Hepatocyte (in vitro differentiated cells): ENCODE measurements around the gene CARS1. TPM values are rescaled to one million over a fixed set of nuclear protein-coding genes. Genes with fewer than 3 reads are reported as not detected.

Experiments
- DNase-seq: peaks from one replicate; pipeline ENCODE4 v3.0.0-alpha.2; 2016; ENCODE audit warnings: low spot score
- H2AFZ ChIP-seq: fragments of 200-600 bp; sonication (generic); 2 replicates; pipeline ENCODE4 v1.6.0; 2016; ENCODE audit warnings: antibody characterized with exemption, mild to moderate bottlenecking
- H3K27ac ChIP-seq: fragments of 200-600 bp; sonication (generic); 2 replicates; pipeline ENCODE4 v1.5.1; 2016; ENCODE audit warnings: mild to moderate bottlenecking
- H3K27me3 ChIP-seq: fragments of 200-600 bp; sonication (generic); 2 replicates; pipeline ENCODE4 v1.6.1; 2016
- H3K36me3 ChIP-seq: fragments of 200-600 bp; sonication (generic); replicated peaks from 2 replicates; pipeline ENCODE4 v1.5.1; 2016; ENCODE audit warnings: low read depth; ENCODE audit not compliant: insufficient read depth
- H3K4me1 ChIP-seq: fragments of 200-600 bp; sonication (generic); 2 replicates; pipeline ENCODE4 v1.5.1; 2016; ENCODE audit warnings: mild to moderate bottlenecking, moderate library complexity; ENCODE audit not compliant: insufficient read depth
- H3K4me2 ChIP-seq: fragments of 200-600 bp; sonication (generic); 2 replicates; pipeline ENCODE4 v1.6.0; 2016
- H3K4me3 ChIP-seq: fragments of 200-600 bp; sonication (generic); 2 replicates; pipeline ENCODE4 v1.5.1; 2016; ENCODE audit warnings: mild to moderate bottlenecking
- H3K79me2 ChIP-seq: fragments of 200-600 bp; sonication (generic); 2 replicates; pipeline ENCODE4 v1.6.0; 2017; ENCODE audit warnings: mild to moderate bottlenecking
- H3K9me2 ChIP-seq: fragments of 200-600 bp; sonication (generic); replicated peaks from 2 replicates; pipeline ENCODE4 v1.6.0; 2017; ENCODE audit warnings: mild to moderate bottlenecking; ENCODE audit not compliant: insufficient read depth
- H3K9me3 ChIP-seq: fragments of 200-600 bp; sonication (generic); 2 replicates; pipeline ENCODE4 v1.5.1; 2016; ENCODE audit warnings: low read depth, mild to moderate bottlenecking
- H4K20me1 ChIP-seq: fragments of 200-600 bp; sonication (generic); 2 replicates; pipeline ENCODE4 v1.6.0; 2016; ENCODE audit warnings: mild to moderate bottlenecking; ENCODE audit not compliant: insufficient read depth, poor library complexity, severe bottlenecking
- CTCF ChIP-seq: fragments of 200-600 bp; sonication (generic); IDR thresholded peaks from 2 replicates; pipeline ENCODE4 v1.5.1; 2016; ENCODE audit warnings: antibody characterized with exemption, mild to moderate bottlenecking; ENCODE audit not compliant: poor library complexity
- EZH2 ChIP-seq: fragments of 200-600 bp; sonication (generic); IDR thresholded peaks from 2 replicates; pipeline ENCODE4 v1.6.1; 2016; ENCODE audit warnings: antibody characterized with exemption, mild to moderate bottlenecking, borderline replicate concordance
- EZH2phosphoT487 ChIP-seq: fragments of 200-600 bp; sonication (generic); IDR thresholded peaks from one replicate; pipeline ENCODE4 v1.6.1; 2018; ENCODE audit warnings: antibody characterized with exemption, mild to moderate bottlenecking, low read depth, moderate library complexity; ENCODE audit not compliant: unreplicated experiment, severe bottlenecking
- WGBS: methylation state at CpG from one replicate; pipeline ENCODE4 v1.1.6; 2016; ENCODE audit warnings: low lambda C conversion rate; ENCODE audit errors: missing lambda C conversion rate; 5-methylcytosine and 5-hydroxymethylcytosine counted together
- polyA plus RNA-seq: library from polyadenylated mRNA; unstranded; fragments of >200 nt; fragmentation: Nextera tagmentation; extraction: Ambion mirVana; gene quantifications from 2 replicates; pipeline ENCODE4 v1.2.1, GENCODE V29; 2016
- total RNA-seq: library from RNA; depleted of rRNA; stranded (reverse); fragments of >200 nt; gene quantifications from 2 replicates; pipeline ENCODE4 v1.2.3, GENCODE V29; 2014

Gene CARS1
- total and polyA plus RNA-seq, 2 experiments from 2014 or later = 35.5 to 42.0 TPM

GRCh38 chr11:2982214-2982613, 75.0 kb downstream of the CARS1 start:
- Histone ChIP-seq H3K4me2 (no peak overlapping the region), H3K4me3 (no peak overlapping the region), H3K27ac (no peak overlapping the region), H4K20me1 (peaks cover 96% of the 10 kb centered on the region), H3K27me3 (no peaks in the 10 kb centered on the region), H3K79me2 (peaks cover 100% of the 10 kb centered on the region), H2AFZ (no peak overlapping the region), H3K9me3 (no peaks in the 10 kb centered on the region), H3K36me3 (no peaks in the 10 kb centered on the region), H3K9me2 (no peaks in the 10 kb centered on the region), H3K4me1 (no peaks in the 10 kb centered on the region)
- WGBS = 68% methylated on average over 2 of the region's 2 CpGs
- DNase-seq = no peak
- TF ChIP-seq CTCF (no peak), EZH2 (no peak), EZH2phosphoT487 (no peak)

DNA sequence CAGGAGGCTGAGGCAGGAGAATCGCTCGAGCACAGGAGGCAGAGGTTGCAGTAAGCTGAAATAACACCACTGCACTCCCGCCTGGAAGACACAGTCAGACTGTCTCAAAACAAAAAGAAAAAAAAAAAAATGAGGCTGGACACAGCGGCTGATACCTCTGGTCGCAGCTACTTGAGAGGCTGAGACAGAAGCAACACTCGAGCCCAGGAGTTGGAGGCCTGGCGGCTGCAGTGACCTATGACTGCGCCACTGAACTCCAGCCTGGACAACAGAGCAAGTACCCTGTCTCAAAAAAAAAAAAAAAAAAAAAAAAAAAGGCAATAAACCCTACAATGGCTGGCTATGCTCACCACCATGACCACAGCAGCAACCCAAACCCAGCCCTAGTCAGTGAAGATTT, 76.1 kb downstream of the CARS1 start:
- Histone ChIP-seq H3K9me3 (no peaks in the 10 kb centered on the region), H3K4me1 (no peaks in the 10 kb centered on the region), H3K4me2 (no peak overlapping the region), H3K36me3 (peaks cover 5% of the 10 kb centered on the region), H2AFZ (no peak overlapping the region), H3K9me2 (no peaks in the 10 kb centered on the region), H3K79me2 (peaks cover 100% of the 10 kb centered on the region), H3K27ac (no peak overlapping the region), H3K4me3 (no peak overlapping the region), H4K20me1 (peaks cover 91% of the 10 kb centered on the region), H3K27me3 (no peaks in the 10 kb centered on the region)
- no peak for DNase-seq
- 92% methylated on average over 8 of the region's 8 CpGs for WGBS
- no peak for TF ChIP-seq CTCF
- no peak for TF ChIP-seq EZH2phosphoT487
- no peak for TF ChIP-seq EZH2

DNA sequence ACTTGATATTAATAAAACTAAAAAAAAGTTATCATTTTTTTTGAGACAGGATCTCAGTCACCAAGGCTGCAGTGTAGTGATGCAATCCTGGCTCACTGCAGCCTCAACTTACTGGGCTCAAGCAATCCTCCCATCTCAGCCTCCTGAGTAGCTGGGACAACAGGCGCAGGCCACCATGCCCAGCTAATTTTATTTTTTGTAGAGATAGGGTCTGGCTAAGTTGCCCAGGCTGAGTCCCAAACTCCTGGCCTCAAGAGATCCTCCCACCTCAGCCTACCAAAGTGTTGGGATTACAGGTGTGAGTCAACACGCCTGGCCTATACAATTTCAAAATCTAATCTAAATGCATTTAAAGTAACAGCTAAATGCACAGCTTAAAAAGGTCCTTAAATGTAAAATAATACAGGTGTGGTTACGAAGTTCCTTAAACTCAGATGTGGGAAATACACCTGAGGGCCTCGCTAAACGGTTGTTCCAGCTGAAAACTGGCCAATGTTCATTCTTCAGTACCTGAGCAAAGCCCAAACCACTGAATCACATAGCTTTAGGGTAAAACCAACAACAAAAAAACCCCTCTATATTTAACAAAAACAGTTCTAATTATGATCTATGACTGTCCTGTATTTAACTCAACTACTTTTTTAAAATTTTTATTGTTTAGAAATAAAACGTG, 76.9 kb downstream of the CARS1 start:
- WGBS = 85% methylated on average over 6 of the region's 6 CpGs

More for the DNA sequence above, 76.9 kb downstream of the CARS1 start:
- Histone ChIP-seq H2AFZ (no peak overlapping the region), H3K4me2 (no peak overlapping the region), H3K27me3 (no peaks in the 10 kb centered on the region), H3K4me3 (no peak overlapping the region), H4K20me1 (peaks cover 82% of the 10 kb centered on the region), H3K36me3 (peaks cover 5% of the 10 kb centered on the region), H3K27ac (no peak overlapping the region), H3K9me3 (no peaks in the 10 kb centered on the region), H3K9me2 (no peaks in the 10 kb centered on the region), H3K4me1 (no peaks in the 10 kb centered on the region), H3K79me2 (peaks cover 98% of the 10 kb centered on the region)
- TF ChIP-seq EZH2 (no peak), EZH2phosphoT487 (no peak), CTCF (no peak)
- DNase-seq = no peak
